PC-9 (cell line): Measurements from ENCODE around the gene KRTAP6-3. TPM values are rescaled to one million over a fixed set of nuclear protein-coding genes. Genes with fewer than 3 reads are reported as not detected.

ENCODE experiments used
- BruUV-seq: library from RNA; stranded (reverse); fragments of 400-500 nt; replicated peaks from 2 replicates; lab custom pipeline; 2021; lab: Mats Ljungman, UMichigan
- CTCF ChIA-PET: fragments of 300-600 bp; sonication (Branson Sonifier 250); formaldehyde crosslinking; loops from one replicate; lab custom pipeline; 2022; ENCODE audit warnings: antibody characterized with exemption; lab: Charles Lee
- POLR2A ChIA-PET: fragments of 300-600 bp; sonication (Branson Sonifier 250); formaldehyde crosslinking; loops from one replicate; lab custom pipeline; 2022; ENCODE audit warnings: antibody characterized with exemption; ENCODE audit not compliant: unreplicated experiment; lab: Charles Lee
- DNase-seq, 2 experiments: peaks; one replicate each; pipeline versions ENCODE4 v3.0.0 to v3.0.0-alpha.2; 2015 to 2022; ENCODE audit warnings: mixed read lengths in 1 of 2
- H2AFZ ChIP-seq: fragments of 200-600 bp; sonication (generic); 2 replicates; pipeline ENCODE4 v1.8.1; 2017; ENCODE audit warnings: antibody characterized with exemption
- H3F3A ChIP-seq: fragments of 200-600 bp; sonication (generic); 2 replicates; pipeline ENCODE4 v1.8.1; 2017; ENCODE audit warnings: antibody characterized with exemption, mild to moderate bottlenecking, low read depth; ENCODE audit not compliant: insufficient read depth
- H3K27ac ChIP-seq: fragments of 200-600 bp; sonication (generic); 2 replicates; pipeline ENCODE4 v1.6.1; 2016; ENCODE audit warnings: mixed run types
- H3K27me3 ChIP-seq: fragments of 200-600 bp; sonication (generic); 2 replicates; pipeline ENCODE4 v1.6.1; 2016; ENCODE audit warnings: low read depth, mixed run types; ENCODE audit not compliant: insufficient read depth
- H3K36me3 ChIP-seq: fragments of 200-600 bp; sonication (generic); 2 replicates; pipeline ENCODE4 v1.6.1; 2016; ENCODE audit warnings: low read depth, mixed run types
- H3K4me1 ChIP-seq: fragments of 200-600 bp; sonication (generic); replicated peaks from 2 replicates; pipeline ENCODE4 v1.6.1; 2016; ENCODE audit warnings: mixed run types; ENCODE audit not compliant: insufficient read depth
- H3K4me2 ChIP-seq: fragments of 200-600 bp; sonication (generic); 2 replicates; pipeline ENCODE4 v1.6.1; 2017; ENCODE audit warnings: mixed run types
- H3K4me3 ChIP-seq: fragments of 200-600 bp; sonication (generic); 2 replicates; pipeline ENCODE4 v1.6.1; 2016; ENCODE audit warnings: mixed run types
- H3K79me2 ChIP-seq: fragments of 200-600 bp; sonication (generic); 2 replicates; pipeline ENCODE4 v1.6.1; 2017; ENCODE audit warnings: low read depth, mixed run types
- H3K9me2 ChIP-seq: fragments of 200-600 bp; sonication (generic); 2 replicates; pipeline ENCODE4 v1.8.1; 2017; ENCODE audit warnings: mild to moderate bottlenecking; ENCODE audit not compliant: insufficient read depth
- H3K9me3 ChIP-seq: fragments of 200-600 bp; sonication (generic); 2 replicates; pipeline ENCODE4 v1.8.1; 2016; ENCODE audit warnings: low read depth; ENCODE audit not compliant: insufficient read depth
- H4K20me1 ChIP-seq: fragments of 200-600 bp; sonication (generic); 2 replicates; pipeline ENCODE4 v1.8.1; 2017; ENCODE audit not compliant: insufficient read depth
- CTCF ChIP-seq: fragments of 200-600 bp; sonication (generic); conservative IDR thresholded peaks from 2 replicates; pipeline ENCODE4 v1.6.1; 2017; ENCODE audit warnings: mixed run types, antibody characterized with exemption, mild to moderate bottlenecking, moderate library complexity
- EZH2 ChIP-seq: fragments of 200-600 bp; sonication (generic); IDR thresholded peaks from 2 replicates; pipeline ENCODE4 v1.8.0; 2017; ENCODE audit warnings: antibody characterized with exemption, low read depth
- intact Hi-C: fragments of 100-400 bp; cut with micrococcal nuclease; formaldehyde crosslinking; loops from one replicate; pipeline ENCODE4 v1.10.0; 2022; ENCODE audit not compliant: unreplicated experiment
- total RNA-seq: library from RNA; stranded (reverse); gene quantifications from 2 replicates; pipeline ENCODE4 v1.2.3, GENCODE V29; 2021

The KRTAP6-3 gene
- total RNA-seq, 1 experiment from 2014 or later: not detected

GRCh38 chr21:30561264-30561895 lies 30.9 kb upstream of the KRTAP6-3 start, which contains the start of gene KRTAP19-7:
KRTAP19-7 (minus strand) TSS chr21:30561314; CDS start chr21:30561289, 25 bp downstream.
- Histone ChIP-seq H3K27me3 (no peaks in the 10 kb centered on the region), H3K36me3 (no peaks in the 10 kb centered on the region), H3K27ac (no peak within 1 kb of the TSS), H2AFZ (no peak within 1 kb of the TSS), H3K9me3 (no peaks in the 10 kb centered on the region), H3K4me1 (no peaks in the 10 kb centered on the region), H4K20me1 (no peaks in the 10 kb centered on the region), H3K4me2 (no peak within 1 kb of the TSS), H3K4me3 (no peak within 1 kb of the TSS), H3K9me2 (no peaks in the 10 kb centered on the region), H3F3A (no peaks in the 10 kb centered on the region), H3K79me2 (no peaks in the 10 kb centered on the region)
- no TSS peak for BruUV-seq
- ChIA-PET POLR2A (interaction anchor here (0.6 kb wide), 1 partner anchor 21 kb away, joined by 3 read pairs; no protein-coding TSS in a partner anchor), CTCF (no interaction called here)
- DNase-seq: no peak
- intact Hi-C loops: no loop called here
- TF ChIP-seq CTCF (no peak), EZH2 (no peak)

DNA sequence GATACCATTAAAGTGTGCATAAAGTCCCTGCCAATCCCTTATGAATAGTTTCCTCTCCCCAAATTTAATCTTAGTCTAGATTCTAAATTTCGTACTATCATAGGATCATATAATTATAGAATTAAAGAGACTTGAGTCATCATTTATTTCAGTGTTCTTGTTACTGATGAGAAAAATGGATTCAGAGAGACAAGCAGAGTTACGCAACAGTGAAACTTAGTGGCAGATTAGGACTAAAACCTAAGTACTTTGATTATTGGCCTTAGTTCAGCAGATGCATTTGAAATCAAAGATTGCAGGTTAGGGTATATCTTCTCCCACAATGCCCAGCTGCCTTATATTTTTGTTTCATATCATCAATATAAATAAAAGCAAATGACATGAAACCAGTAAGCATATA lies 30.3 kb upstream of the KRTAP6-3 start:
- ChIA-PET CTCF (no interaction called here), POLR2A (no interaction called here)
- intact Hi-C loops: no loop called here
- H3K4me2 ChIP-seq: no peak overlapping the region
- H4K20me1 ChIP-seq: no peaks in the 10 kb centered on the region
- no peak for DNase-seq
- TF ChIP-seq EZH2 (no peak), CTCF (no peak)
- no peaks in the 10 kb centered on the region for H3K36me3 ChIP-seq
- no TSS peak for BruUV-seq
- H3K4me3 ChIP-seq: no peak overlapping the region
- no peaks in the 10 kb centered on the region for H3F3A ChIP-seq
- H3K79me2 ChIP-seq: no peaks in the 10 kb centered on the region
- no peak overlapping the region for H2AFZ ChIP-seq
- H3K4me1 ChIP-seq: no peaks in the 10 kb centered on the region
- no peak overlapping the region for H3K27ac ChIP-seq
- H3K27me3 ChIP-seq: no peaks in the 10 kb centered on the region
- no peaks in the 10 kb centered on the region for H3K9me2 ChIP-seq
- H3K9me3 ChIP-seq: no peaks in the 10 kb centered on the region

GRCh38 chr21:30563072-30563471 lies 29.2 kb upstream of the KRTAP6-3 start:
- Histone ChIP-seq H2AFZ (no peak overlapping the region), H3K9me2 (no peaks in the 10 kb centered on the region), H3K4me1 (no peaks in the 10 kb centered on the region), H3K79me2 (no peaks in the 10 kb centered on the region), H3K9me3 (no peaks in the 10 kb centered on the region), H3K4me2 (no peak overlapping the region), H3K36me3 (no peaks in the 10 kb centered on the region), H3K27ac (no peak overlapping the region), H3K4me3 (no peak overlapping the region), H4K20me1 (no peaks in the 10 kb centered on the region), H3F3A (no peaks in the 10 kb centered on the region), H3K27me3 (no peaks in the 10 kb centered on the region)
- TF ChIP-seq EZH2: no peak
- no peak for TF ChIP-seq CTCF
- CTCF ChIA-PET: no interaction called here
- intact Hi-C loops: no loop called here
- no peak for DNase-seq
- POLR2A ChIA-PET: no interaction called here
- BruUV-seq: no TSS peak
